ENCODE results near the gene RAB11FIP3. TPM values are rescaled to one million over a fixed set of nuclear protein-coding genes. Genes with fewer than 3 reads are reported as not detected.
A peak's percentile ranks its signal among the peaks of the same experiment; 100 is the strongest.

The RAB11FIP3 gene
- total and polyA plus RNA-seq, 10 of the 15 experiments (the other 5 are each of a cell fraction or from before 2014, with no cell fraction given): 1.2 to 27.3 (median 7.7) TPM

- TF ChIP-seq, protein P1, sequence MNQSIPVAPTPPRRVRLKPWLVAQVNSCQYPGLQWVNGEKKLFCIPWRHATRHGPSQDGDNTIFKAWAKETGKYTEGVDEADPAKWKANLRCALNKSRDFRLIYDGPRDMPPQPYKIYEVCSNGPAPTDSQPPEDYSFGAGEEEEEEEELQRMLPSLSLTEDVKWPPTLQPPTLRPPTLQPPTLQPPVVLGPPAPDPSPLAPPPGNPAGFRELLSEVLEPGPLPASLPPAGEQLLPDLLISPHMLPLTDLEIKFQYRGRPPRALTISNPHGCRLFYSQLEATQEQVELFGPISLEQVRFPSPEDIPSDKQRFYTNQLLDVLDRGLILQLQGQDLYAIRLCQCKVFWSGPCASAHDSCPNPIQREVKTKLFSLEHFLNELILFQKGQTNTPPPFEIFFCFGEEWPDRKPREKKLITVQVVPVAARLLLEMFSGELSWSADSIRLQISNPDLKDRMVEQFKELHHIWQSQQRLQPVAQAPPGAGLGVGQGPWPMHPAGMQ (IDR thresholded peaks at IDR 0.05; ENCODE audit: borderline replicate concordance): no peak
- TF ChIP-seq RAD21 (IDR thresholded peaks at IDR 0.05; ENCODE audit: insufficient read depth, low read depth, low read length) (no peak), NRF1 (conservative IDR thresholded peaks at IDR 0.05; ENCODE audit: low read depth, low read length) (no peak), RFX5 (IDR thresholded peaks at IDR 0.05; ENCODE audit: low read depth, low read length) (no peak), MAX (IDR thresholded peaks at IDR 0.05; ENCODE audit: low read depth, low read length) (no peak), POLR2AphosphoS2 (IDR thresholded peaks at IDR 0.05; ENCODE audit: low read depth, low read length) (0 out of 2 replicates have a peak, but pooled peaks have one; percentile 42), ASH2L (IDR thresholded peaks at IDR 0.05; ENCODE audit: borderline replicate concordance, low read depth) (no peak), MEF2B (IDR thresholded peaks at IDR 0.05; ENCODE audit: partially characterized antibody, poor library complexity, severe bottlenecking) (no peak), CEBPZ (IDR thresholded peaks at IDR 0.05; ENCODE audit: low read depth, low read length) (no peak), TCF7 (IDR thresholded peaks at IDR 0.05; ENCODE audit: borderline replicate concordance) (no peak), ZSCAN29 (IDR thresholded peaks at IDR 0.05) (no peak), CREB1 (IDR thresholded peaks at IDR 0.05; ENCODE audit: low read depth) (no peak), HDAC6 (IDR thresholded peaks at IDR 0.05; ENCODE audit: unreplicated experiment) (no peak), BHLHE40 (IDR thresholded peaks at IDR 0.05; ENCODE audit: borderline replicate concordance in 1 of 2, low read depth in 2 of 2, low read length in 1 of 2) (peak in 1 of 2 experiments; percentile 48; a peak in 2 of 4 replicates), SUPT20H (IDR thresholded peaks at IDR 0.05; ENCODE audit: borderline replicate concordance, control insufficient read depth, low read depth, low read length) (no peak), NR2F1 (conservative IDR thresholded peaks at IDR 0.05) (peak; percentile 59), SIN3A (IDR thresholded peaks at IDR 0.05; ENCODE audit: low read depth, low read length) (no peak), ZNF207 (IDR thresholded peaks at IDR 0.05; ENCODE audit: borderline replicate concordance) (no peak)
- TF ChIP-seq, protein P2, sequence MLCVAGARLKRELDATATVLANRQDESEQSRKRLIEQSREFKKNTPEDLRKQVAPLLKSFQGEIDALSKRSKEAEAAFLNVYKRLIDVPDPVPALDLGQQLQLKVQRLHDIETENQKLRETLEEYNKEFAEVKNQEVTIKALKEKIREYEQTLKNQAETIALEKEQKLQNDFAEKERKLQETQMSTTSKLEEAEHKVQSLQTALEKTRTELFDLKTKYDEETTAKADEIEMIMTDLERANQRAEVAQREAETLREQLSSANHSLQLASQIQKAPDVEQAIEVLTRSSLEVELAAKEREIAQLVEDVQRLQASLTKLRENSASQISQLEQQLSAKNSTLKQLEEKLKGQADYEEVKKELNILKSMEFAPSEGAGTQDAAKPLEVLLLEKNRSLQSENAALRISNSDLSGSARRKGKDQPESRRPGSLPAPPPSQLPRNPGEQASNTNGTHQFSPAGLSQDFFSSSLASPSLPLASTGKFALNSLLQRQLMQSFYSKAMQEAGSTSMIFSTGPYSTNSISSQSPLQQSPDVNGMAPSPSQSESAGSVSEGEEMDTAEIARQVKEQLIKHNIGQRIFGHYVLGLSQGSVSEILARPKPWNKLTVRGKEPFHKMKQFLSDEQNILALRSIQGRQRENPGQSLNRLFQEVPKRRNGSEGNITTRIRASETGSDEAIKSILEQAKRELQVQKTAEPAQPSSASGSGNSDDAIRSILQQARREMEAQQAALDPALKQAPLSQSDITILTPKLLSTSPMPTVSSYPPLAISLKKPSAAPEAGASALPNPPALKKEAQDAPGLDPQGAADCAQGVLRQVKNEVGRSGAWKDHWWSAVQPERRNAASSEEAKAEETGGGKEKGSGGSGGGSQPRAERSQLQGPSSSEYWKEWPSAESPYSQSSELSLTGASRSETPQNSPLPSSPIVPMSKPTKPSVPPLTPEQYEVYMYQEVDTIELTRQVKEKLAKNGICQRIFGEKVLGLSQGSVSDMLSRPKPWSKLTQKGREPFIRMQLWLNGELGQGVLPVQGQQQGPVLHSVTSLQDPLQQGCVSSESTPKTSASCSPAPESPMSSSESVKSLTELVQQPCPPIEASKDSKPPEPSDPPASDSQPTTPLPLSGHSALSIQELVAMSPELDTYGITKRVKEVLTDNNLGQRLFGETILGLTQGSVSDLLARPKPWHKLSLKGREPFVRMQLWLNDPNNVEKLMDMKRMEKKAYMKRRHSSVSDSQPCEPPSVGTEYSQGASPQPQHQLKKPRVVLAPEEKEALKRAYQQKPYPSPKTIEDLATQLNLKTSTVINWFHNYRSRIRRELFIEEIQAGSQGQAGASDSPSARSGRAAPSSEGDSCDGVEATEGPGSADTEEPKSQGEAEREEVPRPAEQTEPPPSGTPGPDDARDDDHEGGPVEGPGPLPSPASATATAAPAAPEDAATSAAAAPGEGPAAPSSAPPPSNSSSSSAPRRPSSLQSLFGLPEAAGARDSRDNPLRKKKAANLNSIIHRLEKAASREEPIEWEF (IDR thresholded peaks at IDR 0.05; ENCODE audit: insufficient replicate concordance, low read depth, low read length): no peak
Measured at GRCh38 chr16:381789-382717, 43.4 kb upstream of the RAB11FIP3 start, which contains the start of gene PGAP6 (continued).
